Fibroblast of lung (primary cell): ENCODE measurements around the gene KIAA1958. TPM values are rescaled to one million over a fixed set of nuclear protein-coding genes. Genes with fewer than 3 reads are reported as not detected.

Source experiments
- DNase-seq, 2 donors: peaks; one replicate each; pipeline versions ENCODE4 v3.0.0 to v3.0.0-alpha.2; 2010; ENCODE audit warnings: low read depth in 2 of 2
- H2AFZ ChIP-seq: 2 replicates; pipeline ENCODE4 v1.5.1; 2012; ENCODE audit warnings: low read length, control low read depth, inconsistent platforms
- H3K27ac ChIP-seq: 2 replicates; pipeline ENCODE4 v1.5.1; 2011; ENCODE audit warnings: low read length, control low read depth; ENCODE audit not compliant: insufficient read depth
- H3K27me3 ChIP-seq: 2 replicates; pipeline ENCODE4 v1.5.1; 2011; ENCODE audit warnings: mild to moderate bottlenecking, low read length; ENCODE audit not compliant: control insufficient read depth, insufficient read depth
- H3K36me3 ChIP-seq: 2 replicates; pipeline ENCODE4 v1.5.1; 2011; ENCODE audit warnings: low read length; ENCODE audit not compliant: control insufficient read depth, insufficient read depth
- H3K4me1 ChIP-seq: 2 replicates; pipeline ENCODE4 v1.5.1; 2011; ENCODE audit warnings: low read length; ENCODE audit not compliant: control insufficient read depth, insufficient read depth; ENCODE audit errors: extremely low read depth
- H3K4me2 ChIP-seq: 2 replicates; pipeline ENCODE4 v1.5.1; 2011; ENCODE audit warnings: low read length, control low read depth; ENCODE audit not compliant: insufficient read depth; ENCODE audit errors: extremely low read depth
- H3K4me3 ChIP-seq, 4 experiments: fragments of 200-600 bp in 1 of 4; sonication (generic) in 1 of 4; replicated peaks in 1 of 4; 2 replicates each; pipeline ENCODE4 v1.5.1; 2011 to 2016; ENCODE audit warnings: low read length in 4 of 4, low read depth in 3 of 4, mild to moderate bottlenecking in 3 of 4, control low read depth in 2 of 4, inconsistent platforms in 1 of 4, mixed read lengths in 1 of 4; ENCODE audit not compliant: insufficient read depth in 1 of 4; ENCODE audit errors: control extremely low read depth in 1 of 4
- H3K79me2 ChIP-seq: 2 replicates; pipeline ENCODE4 v1.5.1; 2012; ENCODE audit warnings: mild to moderate bottlenecking, low read length, inconsistent platforms; ENCODE audit not compliant: control insufficient read depth, insufficient read depth
- H3K9ac ChIP-seq: 2 replicates; pipeline ENCODE4 v1.5.1; 2011; ENCODE audit warnings: mild to moderate bottlenecking, low read length, control low read depth; ENCODE audit not compliant: insufficient read depth
- H3K9me3 ChIP-seq: 2 replicates; pipeline ENCODE4 v1.5.1; 2012; ENCODE audit warnings: low read depth, low read length; ENCODE audit not compliant: control insufficient read depth, insufficient read depth
- H4K20me1 ChIP-seq: 2 replicates; pipeline ENCODE4 v1.5.1; 2011; ENCODE audit warnings: low read length; ENCODE audit not compliant: control insufficient read depth, insufficient read depth; ENCODE audit errors: extremely low read depth
- EZH2 ChIP-seq: IDR thresholded peaks from 2 replicates; pipeline ENCODE4 v1.5.1; 2012; ENCODE audit warnings: low read length, control low read depth, mild to moderate bottlenecking; ENCODE audit errors: missing control alignments
- polyA plus RNA-seq, 2 donors: library from polyadenylated mRNA; depleted of rRNA in 1 of 2; stranded (reverse) in 1 of 2; unstranded in 1 of 2; fragments of >200 nt; gene quantifications; 2 replicates each; pipeline ENCODE4 v1.2.1, GENCODE V29; 2011 to 2012; ENCODE audit warnings: missing spikeins in 1 of 2
- total RNA-seq: library from RNA; depleted of rRNA; stranded (reverse); fragments of >200 nt; gene quantifications from 2 replicates; pipeline ENCODE4 v1.2.1, GENCODE V29; 2014
- TF ChIP-seq, protein P1 (sequence below), 2 donors: IDR thresholded peaks in 1 of 2; conservative IDR thresholded peaks in 1 of 2; 1 replicate in 1 of 2; 2 replicates in 1 of 2; pipeline ENCODE4 v1.5.1; 2011 to 2012; ENCODE audit warnings: low read length in 2 of 2, control low read depth in 1 of 2, inconsistent platforms in 1 of 2, low read depth in 1 of 2, mild to moderate bottlenecking in 1 of 2

The KIAA1958 gene
- total and polyA plus RNA-seq, 2 donors (not counting 1 experiment from before 2014, with no cell fraction given): 0.75 to 3.0 TPM

DNA sequence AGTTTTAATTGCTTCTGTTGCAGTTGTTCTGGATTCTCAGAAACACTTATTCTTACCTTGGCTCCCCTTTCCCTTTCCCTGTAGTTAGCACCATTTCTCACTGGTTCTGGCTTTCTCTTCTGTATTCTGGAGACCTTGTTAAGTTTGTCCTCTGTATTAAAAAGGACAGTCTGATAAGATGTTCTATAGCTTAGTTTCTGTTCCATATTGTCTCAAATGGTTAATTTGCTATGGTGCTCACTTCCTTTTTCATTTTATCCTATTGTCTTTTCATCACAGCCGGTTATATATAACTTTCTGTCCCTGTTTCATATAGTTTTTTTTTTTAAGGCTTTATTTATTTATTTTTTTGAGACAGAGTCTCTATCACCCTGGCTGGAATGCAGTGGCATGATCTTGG lies 41.4 kb upstream of the KIAA1958 start:
- Histone ChIP-seq H3K4me2 (no peak overlapping the region), H3K4me1 (peaks cover 2% of the 10 kb centered on the region), H3K79me2 (no peaks in the 10 kb centered on the region), H3K4me3 (no peak overlapping the region), H3K9me3 (no peaks in the 10 kb centered on the region), H4K20me1 (no peaks in the 10 kb centered on the region), H3K27ac (no peak overlapping the region), H3K27me3 (no peaks in the 10 kb centered on the region), H3K9ac (no peak overlapping the region), H3K36me3 (peaks cover 3% of the 10 kb centered on the region), H2AFZ (no peak overlapping the region)
- no peak for TF ChIP-seq EZH2
- no peak for DNase-seq

DNA sequence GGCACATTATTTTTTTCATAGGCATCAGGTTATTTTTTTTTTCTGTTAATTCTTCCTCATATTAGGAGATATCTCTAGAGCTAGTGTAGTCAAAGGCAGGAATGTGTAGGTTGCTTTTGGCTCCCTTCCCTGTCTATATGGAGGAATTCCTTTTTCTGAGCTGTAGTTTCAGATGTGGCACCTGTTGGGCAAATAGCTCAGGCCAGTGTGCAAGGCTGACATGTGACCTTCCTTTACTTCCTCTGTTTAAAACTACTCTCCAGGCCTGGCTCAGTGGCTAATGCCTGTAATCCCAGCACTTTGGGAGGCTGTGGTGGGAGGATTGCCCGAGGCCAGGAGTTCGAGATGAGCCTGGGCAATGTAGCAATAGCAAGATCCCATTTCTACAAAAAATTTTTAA lies 40.5 kb upstream of the KIAA1958 start:
- DNase-seq: no peak
- Histone ChIP-seq H3K4me1 (peaks cover 2% of the 10 kb centered on the region), H3K4me3 (no peak overlapping the region), H2AFZ (no peak overlapping the region), H3K9me3 (no peaks in the 10 kb centered on the region), H3K9ac (no peak overlapping the region), H3K36me3 (peaks cover 3% of the 10 kb centered on the region), H3K4me2 (no peak overlapping the region), H3K27ac (no peak overlapping the region), H3K27me3 (no peaks in the 10 kb centered on the region), H3K79me2 (no peaks in the 10 kb centered on the region), H4K20me1 (no peaks in the 10 kb centered on the region)
- TF ChIP-seq, protein P1, sequence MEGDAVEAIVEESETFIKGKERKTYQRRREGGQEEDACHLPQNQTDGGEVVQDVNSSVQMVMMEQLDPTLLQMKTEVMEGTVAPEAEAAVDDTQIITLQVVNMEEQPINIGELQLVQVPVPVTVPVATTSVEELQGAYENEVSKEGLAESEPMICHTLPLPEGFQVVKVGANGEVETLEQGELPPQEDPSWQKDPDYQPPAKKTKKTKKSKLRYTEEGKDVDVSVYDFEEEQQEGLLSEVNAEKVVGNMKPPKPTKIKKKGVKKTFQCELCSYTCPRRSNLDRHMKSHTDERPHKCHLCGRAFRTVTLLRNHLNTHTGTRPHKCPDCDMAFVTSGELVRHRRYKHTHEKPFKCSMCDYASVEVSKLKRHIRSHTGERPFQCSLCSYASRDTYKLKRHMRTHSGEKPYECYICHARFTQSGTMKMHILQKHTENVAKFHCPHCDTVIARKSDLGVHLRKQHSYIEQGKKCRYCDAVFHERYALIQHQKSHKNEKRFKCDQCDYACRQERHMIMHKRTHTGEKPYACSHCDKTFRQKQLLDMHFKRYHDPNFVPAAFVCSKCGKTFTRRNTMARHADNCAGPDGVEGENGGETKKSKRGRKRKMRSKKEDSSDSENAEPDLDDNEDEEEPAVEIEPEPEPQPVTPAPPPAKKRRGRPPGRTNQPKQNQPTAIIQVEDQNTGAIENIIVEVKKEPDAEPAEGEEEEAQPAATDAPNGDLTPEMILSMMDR (conservative IDR thresholded peaks at IDR 0.05 in 1 of 2, IDR thresholded peaks at IDR 0.05 in 1 of 2; ENCODE audit: low read depth in 1 of 2, low read length in 2 of 2): no peak
- TF ChIP-seq EZH2: no peak

DNA sequence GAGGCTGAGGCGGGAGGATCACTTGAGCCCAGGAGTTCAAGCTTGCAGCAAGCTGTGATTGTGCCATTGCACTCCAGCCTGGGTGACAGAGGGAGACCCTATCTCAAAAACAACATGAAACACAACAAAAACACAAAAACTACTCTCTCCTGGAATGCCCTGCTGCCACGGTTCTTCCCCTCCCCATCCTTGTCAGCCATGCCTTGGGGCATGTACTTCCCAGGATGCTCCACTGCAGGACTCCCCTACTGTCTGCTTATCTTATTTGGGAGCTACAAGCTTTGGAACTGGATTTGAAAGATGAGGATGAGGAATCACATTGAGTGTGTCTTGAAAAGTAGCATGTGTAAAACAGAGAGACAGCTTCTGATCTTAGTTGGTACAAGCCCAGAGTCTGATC lies 40.1 kb upstream of the KIAA1958 start:
- Histone ChIP-seq H3K36me3 (peaks cover 3% of the 10 kb centered on the region), H3K9ac (no peak overlapping the region), H3K27me3 (no peaks in the 10 kb centered on the region), H3K4me1 (peaks cover 2% of the 10 kb centered on the region), H4K20me1 (no peaks in the 10 kb centered on the region), H3K4me3 (no peak overlapping the region), H3K4me2 (no peak overlapping the region), H3K27ac (no peak overlapping the region), H2AFZ (no peak overlapping the region), H3K9me3 (no peaks in the 10 kb centered on the region), H3K79me2 (no peaks in the 10 kb centered on the region)
- TF ChIP-seq, protein P1 (conservative IDR thresholded peaks at IDR 0.05 in 1 of 2, IDR thresholded peaks at IDR 0.05 in 1 of 2; ENCODE audit: low read depth in 1 of 2, low read length in 2 of 2): no peak
- TF ChIP-seq EZH2: no peak
- no peak for DNase-seq
